H1 (cell line): ENCODE measurements around the gene SCAMP5. TPM values are rescaled to one million over a fixed set of nuclear protein-coding genes. Genes with fewer than 3 reads are reported as not detected.

Experiments
- CTCF ChIA-PET: fragments of 300-600 bp; sonication (Branson Sonifier 250); formaldehyde crosslinking; loops from one replicate; lab custom pipeline; 2021; ENCODE audit not compliant: partially characterized antibody; lab: Charles Lee
- POLR2A ChIA-PET: fragments of 300-600 bp; sonication (Branson Sonifier 250); formaldehyde crosslinking; loops from one replicate; lab custom pipeline; 2021; ENCODE audit warnings: inconsistent platforms; ENCODE audit not compliant: partially characterized antibody; lab: Charles Lee
- DNase-seq, 2 experiments: peaks; one replicate each; pipeline versions ENCODE4 v3.0.0 to v3.0.0-alpha.2; 2010 to 2022; ENCODE audit warnings: low spot score in 2 of 2, low read depth in 1 of 2, mixed read lengths in 1 of 2
- FAIRE-seq: peaks from 2 replicates; lab custom pipeline; 2011; peaks lifted over from hg19 to GRCh38; lab: Jason Lieb, UNC
- H2AFZ ChIP-seq: 2 replicates; pipeline ENCODE4 v1.8.1; 2012; ENCODE audit warnings: low read length, inconsistent platforms
- H2AK5ac ChIP-seq: 2 replicates; pipeline ENCODE4 v1.6.1; 2013; ENCODE audit warnings: low read depth, low read length
- H2BK120ac ChIP-seq: replicated peaks from 2 replicates; pipeline ENCODE3; 2013; ENCODE audit warnings: low read depth, low read length, inconsistent platforms
- H2BK12ac ChIP-seq: 2 replicates; pipeline ENCODE4 v1.6.1; 2013; ENCODE audit warnings: low read depth, low read length
- H2BK15ac ChIP-seq: 2 replicates; pipeline ENCODE4 v1.6.1; 2013; ENCODE audit warnings: low read length
- H2BK20ac ChIP-seq: 2 replicates; pipeline ENCODE4 v1.6.1; 2013; ENCODE audit warnings: low read length
- H2BK5ac ChIP-seq: 2 replicates; pipeline ENCODE4 v1.6.1; 2013; ENCODE audit warnings: low read depth, low read length
- H3K14ac ChIP-seq: 2 replicates; pipeline ENCODE4 v1.6.1; 2013; ENCODE audit warnings: inconsistent platforms; ENCODE audit not compliant: insufficient read length
- H3K18ac ChIP-seq: 2 replicates; pipeline ENCODE4 v1.6.1; 2013; ENCODE audit warnings: low read length; ENCODE audit errors: extremely low read depth
- H3K23ac ChIP-seq: 2 replicates; pipeline ENCODE4 v1.6.1; 2013; ENCODE audit warnings: inconsistent platforms; ENCODE audit not compliant: insufficient read length
- H3K23me2 ChIP-seq: 2 replicates; pipeline ENCODE4 v1.6.1; 2013; ENCODE audit warnings: low read depth, low read length
- H3K27ac ChIP-seq: 2 replicates; pipeline ENCODE4 v1.6.1; 2011; ENCODE audit warnings: low read depth, low read length, inconsistent platforms
- H3K27me3 ChIP-seq, 4 experiments: replicated peaks in 1 of 4; 1 replicate in 1 of 4; 2 replicates in 3 of 4; pipeline versions ENCODE4 v1.6.1 to v1.8.1; 2011 to 2013; ENCODE audit warnings: low read length in 3 of 4, mild to moderate bottlenecking in 3 of 4, inconsistent platforms in 2 of 4, mixed read lengths in 2 of 4, moderate library complexity in 1 of 4; ENCODE audit not compliant: control insufficient read depth in 3 of 4, insufficient read depth in 3 of 4; ENCODE audit errors: extremely low read depth in 1 of 4
- H3K36me3 ChIP-seq, 4 experiments: 2 replicates each; pipeline versions ENCODE4 v1.6.1 to v1.8.1; 2011 to 2013; ENCODE audit warnings: mild to moderate bottlenecking in 4 of 4, low read length in 3 of 4, moderate library complexity in 2 of 4, control low read depth in 1 of 4, inconsistent platforms in 1 of 4; ENCODE audit not compliant: insufficient read depth in 4 of 4, control insufficient read depth in 2 of 4
- H3K4ac ChIP-seq: replicated peaks from 2 replicates; pipeline ENCODE3; 2013; ENCODE audit warnings: low read length, low read depth, mixed read lengths, inconsistent platforms; ENCODE audit not compliant: insufficient read length
- H3K4me1 ChIP-seq, 4 experiments: replicated peaks in 1 of 4; 1 replicate in 1 of 4; 2 replicates in 3 of 4; pipeline versions ENCODE4 v1.6.1 to v1.8.1; 2011 to 2013; ENCODE audit warnings: low read length in 3 of 4, inconsistent platforms in 2 of 4, mixed read lengths in 1 of 4; ENCODE audit not compliant: insufficient read depth in 4 of 4, control insufficient read depth in 3 of 4
- H3K4me2 ChIP-seq, 2 experiments: 2 replicates each; pipeline versions ENCODE4 v1.6.1 to v1.8.1; 2011 to 2013; ENCODE audit warnings: low read depth in 2 of 2, low read length in 2 of 2, control low read depth in 1 of 2, inconsistent platforms in 1 of 2, mild to moderate bottlenecking in 1 of 2; ENCODE audit not compliant: insufficient read depth in 1 of 2
- H3K4me3 ChIP-seq, 4 experiments: fragments of 200-600, 300-600 bp in 1 of 4; sonication (generic), shearing (Covaris generic), sonication (Bioruptor Twin) in 1 of 4; 2 replicates each; pipeline versions ENCODE4 v1.5.1 to v1.8.1; 2011 to 2016; ENCODE audit warnings: low read length in 4 of 4, low read depth in 3 of 4, control low read depth in 2 of 4, inconsistent platforms in 2 of 4, mild to moderate bottlenecking in 2 of 4, mixed read lengths in 1 of 4, moderate library complexity in 1 of 4; ENCODE audit not compliant: insufficient read depth in 2 of 4; ENCODE audit errors: extremely low read depth in 1 of 4
- H3K56ac ChIP-seq: replicated peaks from 2 replicates; pipeline ENCODE3; 2013; ENCODE audit warnings: low read depth, mild to moderate bottlenecking, mixed read lengths, low read length, inconsistent platforms; ENCODE audit not compliant: insufficient read length
- H3K79me1 ChIP-seq: 2 replicates; pipeline ENCODE4 v1.6.1; 2013; ENCODE audit warnings: low read depth, low read length, control low read depth
- H3K79me2 ChIP-seq, 2 experiments: 2 replicates each; pipeline versions ENCODE4 v1.6.1 to v1.8.1; 2012 to 2013; ENCODE audit warnings: low read length in 2 of 2, mild to moderate bottlenecking in 2 of 2, inconsistent platforms in 1 of 2; ENCODE audit not compliant: insufficient read depth in 2 of 2, control insufficient read depth in 1 of 2
- H3K9ac ChIP-seq, 4 experiments: replicated peaks in 1 of 4; 1 replicate in 1 of 4; 2 replicates in 3 of 4; pipeline versions ENCODE4 v1.6.1 to v1.8.1; 2011 to 2013; ENCODE audit warnings: low read depth in 3 of 4, low read length in 3 of 4, control low read depth in 2 of 4, mild to moderate bottlenecking in 2 of 4, moderate library complexity in 2 of 4, inconsistent platforms in 1 of 4; ENCODE audit errors: extremely low read depth in 1 of 4
- H3K9me3 ChIP-seq, 2 experiments: 2 replicates each; pipeline versions ENCODE4 v1.6.1 to v1.8.1; 2012 to 2013; ENCODE audit warnings: mild to moderate bottlenecking in 2 of 2, moderate library complexity in 2 of 2, control low read depth in 1 of 2, inconsistent platforms in 1 of 2, low read depth in 1 of 2, low read length in 1 of 2, mixed read lengths in 1 of 2; ENCODE audit not compliant: insufficient read depth in 2 of 2
- H4K20me1 ChIP-seq, 2 experiments: replicated peaks in 1 of 2; 2 replicates each; pipeline versions ENCODE3 to v1.8.1; 2011 to 2013; ENCODE audit warnings: inconsistent platforms in 2 of 2, low read length in 2 of 2, mild to moderate bottlenecking in 1 of 2; ENCODE audit not compliant: insufficient read depth in 2 of 2, control insufficient read depth in 1 of 2
- H4K5ac ChIP-seq: 2 replicates; pipeline ENCODE4 v1.6.1; 2013; ENCODE audit warnings: low read length, low read depth, mixed read lengths, inconsistent platforms; ENCODE audit not compliant: insufficient read length
- H4K8ac ChIP-seq: 2 replicates; pipeline ENCODE4 v1.8.0; 2013; ENCODE audit warnings: mild to moderate bottlenecking, moderate library complexity, low read length, inconsistent platforms; ENCODE audit not compliant: insufficient read depth; ENCODE audit errors: extremely low read depth
- H4K91ac ChIP-seq: replicated peaks from 2 replicates; pipeline ENCODE3; 2013; ENCODE audit warnings: low read length, mixed read lengths, inconsistent platforms; ENCODE audit not compliant: insufficient read length
- ASH2L ChIP-seq: fragments of 200-600, 300-600 bp; sonication (generic); IDR thresholded peaks from one replicate; pipeline ENCODE4 v1.7.1; 2017; ENCODE audit warnings: low read length
- GTF2F1 ChIP-seq: IDR thresholded peaks from 2 replicates; pipeline ENCODE4 v1.6.1; 2012; ENCODE audit warnings: low read depth, low read length, improper control_type of control experiment, borderline replicate concordance
- HDAC6 ChIP-seq: IDR thresholded peaks from one replicate; pipeline ENCODE4 v1.7.1; 2012; ENCODE audit warnings: low read depth, mild to moderate bottlenecking, inconsistent platforms, low read length, moderate library complexity
- NRF1 ChIP-seq: IDR thresholded peaks from 2 replicates; pipeline ENCODE4 v1.6.1; 2011; ENCODE audit warnings: mild to moderate bottlenecking, low read depth, low read length, improper control_type of control experiment
- TBP ChIP-seq: IDR thresholded peaks from 2 replicates; pipeline ENCODE4 v1.6.1; 2011; ENCODE audit warnings: low read depth, low read length, improper control_type of control experiment
- ZNF274 ChIP-seq: IDR thresholded peaks from 2 replicates; pipeline ENCODE4 v1.7.0; 2012; ENCODE audit warnings: low read length, borderline replicate concordance; ENCODE audit errors: extremely low read depth
- WGBS, 2 experiments: shearing (Covaris generic) in 1 of 2; methylation state at CpG; one replicate each; pipeline versions ENCODE4 v1.1.6 to v1.1.7; 2013 to 2015; ENCODE audit warnings: low lambda C conversion rate in 2 of 2, mixed read lengths in 2 of 2, inconsistent platforms in 1 of 2, low coverage in 1 of 2, missing lambda C conversion rate in 1 of 2; ENCODE audit not compliant: insufficient replicate concordance in 2 of 2, insufficient coverage in 1 of 2, insufficient read length in 1 of 2; ENCODE audit errors: extremely low coverage in 1 of 2, missing lambda C conversion rate in 1 of 2; 5-methylcytosine and 5-hydroxymethylcytosine counted together
- polyA plus RNA-seq, 7 experiments: library from polyadenylated mRNA; depleted of rRNA in 3 of 7; stranded (reverse) in 5 of 7; unstranded in 2 of 7; fragments of >200 nt in 5 of 7; fragments of 200-250 nt in 2 of 7; gene quantifications; 1 replicate in 5 of 7; 2 replicates in 1 of 7; 4 replicates in 1 of 7; pipeline versions ENCODE4 v1.2.1 to v1.2.3, GENCODE V29; 2011 to 2013; ENCODE audit warnings: missing spikeins in 2 of 7, mixed read lengths in 2 of 7
- total RNA-seq: library from RNA; stranded (reverse); fragmentation: NEBNext Ultra II Directional; extraction: Animal tissue kit (Norgen Biotek cat#: 25700); gene quantifications from 2 replicates; pipeline ENCODE4 v1.2.1, GENCODE V29; 2021

SCAMP5 gene
- total and polyA plus RNA-seq, 2 of the 8 experiments (the other 6 are each of a cell fraction or from before 2014, with no cell fraction given): 55.4 to 94.7 TPM

- TF ChIP-seq ZNF274 (no peak), GTF2F1 (no peak), NRF1 (no peak), TBP (no peak), ASH2L (no peak), HDAC6 (no peak)
- no peak overlapping the region for H4K5ac ChIP-seq
- H3K79me2 ChIP-seq: peaks cover 0 to 9% of the 10 kb centered on the region in 2 experiments; a peak in 1 of 4 replicates
- FAIRE-seq (no peak), DNase-seq (no peak)
- H3K18ac ChIP-seq: no peak overlapping the region
- H3K36me3 ChIP-seq: no peaks in the 10 kb centered on the region
- H3K4me1 ChIP-seq: peaks cover 0 to 7% (median 4%) of the 10 kb centered on the region in 4 experiments; a peak in 6 of 7 replicates
- H2AK5ac ChIP-seq: no peak overlapping the region
- no peak overlapping the region for H2BK15ac ChIP-seq
- peaks cover 0 to 3% (median 0%) of the 10 kb centered on the region in 4 experiments; a peak in 3 of 7 replicates for H3K27me3 ChIP-seq
- no peak overlapping the region for H2BK120ac ChIP-seq
- H4K20me1 ChIP-seq: peaks cover 0 to 4% of the 10 kb centered on the region in 2 experiments
- H3K79me1 ChIP-seq: no peaks in the 10 kb centered on the region; the same call in 1 of the 2 replicates
- H2BK20ac ChIP-seq: no peak overlapping the region
- H3K23me2 ChIP-seq: peaks cover 9% of the 10 kb centered on the region
- H3K9ac ChIP-seq: peak overlapping the region in 1 of 4 experiments; percentile 44; a peak in 1 of 7 replicates
- H3K4me2 ChIP-seq: peak overlapping the region; percentile 64 to 99
- no peak overlapping the region for H3K27ac ChIP-seq
- no peak overlapping the region for H3K4ac ChIP-seq
- no peak overlapping the region for H3K56ac ChIP-seq
- CTCF ChIA-PET: interaction anchor here (0.8 to 1.5 kb wide), 7 partner anchors 10 to 209 kb away, joined by 3 to 8 read pairs (median 4); partner anchors contain the start of gene C15orf39
- no peak overlapping the region for H3K14ac ChIP-seq
- H2BK12ac ChIP-seq: peak overlapping the region; percentile 39; the same call in 1 of the 2 replicates
- no peak overlapping the region for H2BK5ac ChIP-seq
- no peak overlapping the region for H3K23ac ChIP-seq
- H3K4me3 ChIP-seq: peak overlapping the region in 3 of 4 experiments; percentile 5 to 36 (median 15); a peak in 3 of 8 replicates
- H4K8ac ChIP-seq: no peak overlapping the region
- H4K91ac ChIP-seq: no peak overlapping the region
- peak overlapping the region; percentile 81; the same call in 1 of the 2 replicates for H2AFZ ChIP-seq
- H3K9me3 ChIP-seq: no peaks in the 10 kb centered on the region
- POLR2A ChIA-PET: interaction anchor here (0.9 to 2.2 kb wide), 6 partner anchors 13 to 200 kb away, joined by 3 to 10 read pairs (median 6); partner anchors contain the start of genes COX5A and RPP25
- 61% methylated on average over 5 of the region's 5 CpGs; no CpG with 5 or more reads in 1 of the 2 experiments for WGBS, 2 experiments
Observed at GRCh38 chr15:74994685-74995084, 678 bp upstream of the SCAMP5 start.
